ENCODE measurements around the gene TPRN. TPM values are rescaled to one million over a fixed set of nuclear protein-coding genes. Genes with fewer than 3 reads are reported as not detected.

Gene TPRN
- total and polyA plus RNA-seq, 9 of the 15 experiments (the other 6 are each of a cell fraction or from before 2014, with no cell fraction given) = 0.31 to 31.9 (median 4.4) TPM

GRCh38 chr9:137162505-137163364 is 37.8 kb downstream of the TPRN start (continued):
- TF ChIP-seq DACH1 (IDR thresholded peaks at IDR 0.05; ENCODE audit: partially characterized antibody) = no peak
- TF ChIP-seq RAD21 (CRISPR knock-in tag; conservative IDR thresholded peaks at IDR 0.05 in 1 of 2, IDR thresholded peaks at IDR 0.05 in 1 of 2) = no peak
- TF ChIP-seq ERF (CRISPR knock-in tag; IDR thresholded peaks at IDR 0.05) = no peak
- peak; percentile 54; the same call in 1 of the 2 replicates for TF ChIP-seq ZBTB33 (CRISPR knock-in tag; IDR thresholded peaks at IDR 0.05)
- no peak for TF ChIP-seq CREB5 (CRISPR knock-in tag; IDR thresholded peaks at IDR 0.05)
